Loucy (cell line): ENCODE measurements around the gene ZDHHC21.

Experiments used
- H2AFZ ChIP-seq: fragments of 200-600 bp; sonication (generic); 2 replicates; pipeline ENCODE4 v1.6.0; 2016; ENCODE audit warnings: antibody characterized with exemption, mild to moderate bottlenecking, low read length, moderate library complexity
- H3F3A ChIP-seq: fragments of 200-600 bp; 2 replicates; pipeline ENCODE4 v1.6.0; 2016; ENCODE audit warnings: antibody characterized with exemption, low read depth, mild to moderate bottlenecking
- H3K27me3 ChIP-seq: fragments of 200-600 bp; sonication (generic); 2 replicates; pipeline ENCODE4 v1.6.1; 2014; ENCODE audit warnings: low read length, mild to moderate bottlenecking; ENCODE audit not compliant: insufficient read depth, poor library complexity, severe bottlenecking
- H3K36me3 ChIP-seq: fragments of 200-600 bp; sonication (generic); 2 replicates; pipeline ENCODE4 v1.6.1; 2016; ENCODE audit warnings: low read length; ENCODE audit not compliant: insufficient read depth
- H3K4me1 ChIP-seq: fragments of 200-600 bp; sonication (generic); 2 replicates; pipeline ENCODE4 v1.5.1; 2014; ENCODE audit warnings: low read length, mild to moderate bottlenecking; ENCODE audit not compliant: insufficient read depth, poor library complexity, severe bottlenecking
- H3K4me2 ChIP-seq: fragments of 200-600 bp; sonication (generic); 2 replicates; pipeline ENCODE4 v1.6.0; 2014; ENCODE audit warnings: antibody characterized with exemption, low read length, low read depth, mild to moderate bottlenecking; ENCODE audit not compliant: poor library complexity, severe bottlenecking
- H3K4me3 ChIP-seq: fragments of 200-600 bp; sonication (generic); 2 replicates; pipeline ENCODE4 v1.5.1; 2014; ENCODE audit warnings: low read length, mild to moderate bottlenecking, mixed read lengths; ENCODE audit not compliant: poor library complexity, severe bottlenecking
- H3K79me2 ChIP-seq: fragments of 200-600 bp; sonication (generic); 2 replicates; pipeline ENCODE4 v1.6.1; 2014; ENCODE audit warnings: low read length; ENCODE audit not compliant: insufficient read depth
- H3K9ac ChIP-seq: fragments of 200-600 bp; sonication (generic); 2 replicates; pipeline ENCODE4 v1.6.0; 2014; ENCODE audit warnings: mild to moderate bottlenecking, low read depth, low read length, moderate library complexity; ENCODE audit not compliant: poor library complexity, severe bottlenecking
- H3K9me2 ChIP-seq: fragments of 200-600 bp; sonication (generic); replicated peaks from 2 replicates; pipeline ENCODE4 v1.6.1; 2016; ENCODE audit warnings: low read depth, low read length, mixed read lengths
- H3K9me3 ChIP-seq: fragments of 200-600 bp; sonication (generic); 2 replicates; pipeline ENCODE4 v1.6.1; 2014; ENCODE audit warnings: mild to moderate bottlenecking, antibody characterized with exemption, low read length, low read depth; ENCODE audit not compliant: insufficient read depth
- H4K20me1 ChIP-seq: fragments of 200-600 bp; sonication (generic); 2 replicates; pipeline ENCODE4 v1.6.0; 2014; ENCODE audit warnings: antibody characterized with exemption, low read length, mild to moderate bottlenecking; ENCODE audit not compliant: insufficient read depth, poor library complexity, severe bottlenecking
- EZH2phosphoT487 ChIP-seq: fragments of 200-600 bp; IDR thresholded peaks from 2 replicates; pipeline ENCODE4 v1.6.1; 2018; ENCODE audit warnings: antibody characterized with exemption, mild to moderate bottlenecking, moderate library complexity, borderline replicate concordance
- TF ChIP-seq, protein P1 (sequence below): fragments of 200-600 bp; sonication (generic); conservative IDR thresholded peaks from 2 replicates; pipeline ENCODE4 v1.5.1; 2014; ENCODE audit warnings: mild to moderate bottlenecking, antibody characterized with exemption, low read length

ZDHHC21 gene

DNA sequence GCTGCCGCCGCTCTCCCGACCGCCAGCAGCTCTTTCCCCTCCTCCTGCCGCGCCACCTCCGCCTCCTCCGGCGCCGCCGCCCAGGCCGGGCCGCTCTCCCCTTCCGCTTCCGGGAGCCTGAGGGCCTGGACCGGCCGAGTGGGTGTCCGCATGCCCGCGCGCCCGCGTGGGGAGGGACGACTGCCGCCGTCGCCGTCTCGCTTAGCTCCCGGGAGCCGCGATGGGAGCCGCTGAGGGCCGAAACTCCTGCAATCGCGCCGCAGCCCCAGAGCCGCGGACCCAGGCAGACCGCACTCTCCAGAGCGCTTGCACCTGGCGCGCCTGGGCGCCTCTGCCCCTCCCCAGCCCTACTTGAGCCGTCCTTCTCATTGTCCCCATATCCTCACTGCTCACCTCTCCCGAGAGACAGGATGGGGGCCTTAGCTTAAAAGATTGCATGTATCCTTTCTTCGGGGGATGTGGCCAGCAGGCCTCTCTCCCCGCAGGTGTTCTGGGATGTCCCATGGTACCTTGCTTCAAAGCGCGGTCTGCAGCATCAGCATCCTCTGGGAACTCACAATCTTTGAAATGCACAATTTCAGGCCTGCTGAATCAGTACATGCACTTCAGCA, at the start of gene ZDHHC21:
ZDHHC21 (minus strand) TSS at position 182 of the 611 bp plus-strand sequence. CDS start 19,092 bp downstream, outside the sequence.
- Histone ChIP-seq H3K79me2 (peaks cover 28% of the 10 kb centered on the region), H2AFZ (peak within 1 kb of the TSS; percentile 86), H3K4me3 (peak within 1 kb of the TSS; percentile 80), H3K4me2 (peak within 1 kb of the TSS; percentile 84), H3K36me3 (no peaks in the 10 kb centered on the region), H4K20me1 (no peaks in the 10 kb centered on the region), H3K27me3 (peaks cover 43% of the 10 kb centered on the region), H3F3A (no peaks in the 10 kb centered on the region), H3K9me3 (no peaks in the 10 kb centered on the region), H3K9ac (peak within 1 kb of the TSS; percentile 68), H3K4me1 (peaks cover 36% of the 10 kb centered on the region), H3K9me2 (no peaks in the 10 kb centered on the region)
- TF ChIP-seq, protein P1, sequence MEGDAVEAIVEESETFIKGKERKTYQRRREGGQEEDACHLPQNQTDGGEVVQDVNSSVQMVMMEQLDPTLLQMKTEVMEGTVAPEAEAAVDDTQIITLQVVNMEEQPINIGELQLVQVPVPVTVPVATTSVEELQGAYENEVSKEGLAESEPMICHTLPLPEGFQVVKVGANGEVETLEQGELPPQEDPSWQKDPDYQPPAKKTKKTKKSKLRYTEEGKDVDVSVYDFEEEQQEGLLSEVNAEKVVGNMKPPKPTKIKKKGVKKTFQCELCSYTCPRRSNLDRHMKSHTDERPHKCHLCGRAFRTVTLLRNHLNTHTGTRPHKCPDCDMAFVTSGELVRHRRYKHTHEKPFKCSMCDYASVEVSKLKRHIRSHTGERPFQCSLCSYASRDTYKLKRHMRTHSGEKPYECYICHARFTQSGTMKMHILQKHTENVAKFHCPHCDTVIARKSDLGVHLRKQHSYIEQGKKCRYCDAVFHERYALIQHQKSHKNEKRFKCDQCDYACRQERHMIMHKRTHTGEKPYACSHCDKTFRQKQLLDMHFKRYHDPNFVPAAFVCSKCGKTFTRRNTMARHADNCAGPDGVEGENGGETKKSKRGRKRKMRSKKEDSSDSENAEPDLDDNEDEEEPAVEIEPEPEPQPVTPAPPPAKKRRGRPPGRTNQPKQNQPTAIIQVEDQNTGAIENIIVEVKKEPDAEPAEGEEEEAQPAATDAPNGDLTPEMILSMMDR = no peak
- TF ChIP-seq EZH2phosphoT487 = no peak

GRCh38 chr9:14741369-14741768, 48.1 kb upstream of the ZDHHC21 start:
- H3K4me2 ChIP-seq = no peak overlapping the region
- no peak for TF ChIP-seq EZH2phosphoT487
- TF ChIP-seq, protein P1 = no peak
- H4K20me1 ChIP-seq = no peaks in the 10 kb centered on the region
- H3K79me2 ChIP-seq = no peaks in the 10 kb centered on the region
- no peak overlapping the region for H3K4me3 ChIP-seq
- no peak overlapping the region for H3K9ac ChIP-seq
- H3K4me1 ChIP-seq = no peaks in the 10 kb centered on the region
- H3K27me3 ChIP-seq = no peaks in the 10 kb centered on the region
- no peaks in the 10 kb centered on the region for H3F3A ChIP-seq
- no peak overlapping the region for H2AFZ ChIP-seq
- no peaks in the 10 kb centered on the region for H3K9me2 ChIP-seq
- no peaks in the 10 kb centered on the region for H3K36me3 ChIP-seq
- no peaks in the 10 kb centered on the region for H3K9me3 ChIP-seq

- H3F3A ChIP-seq = no peaks in the 10 kb centered on the region
- no peak overlapping the region for H3K4me3 ChIP-seq
- no peaks in the 10 kb centered on the region for H3K9me2 ChIP-seq
- no peaks in the 10 kb centered on the region for H3K4me1 ChIP-seq
- H3K4me2 ChIP-seq = no peak overlapping the region
- TF ChIP-seq EZH2phosphoT487 = no peak
- TF ChIP-seq, protein P1 = no peak
- H2AFZ ChIP-seq = no peak overlapping the region
- H3K79me2 ChIP-seq = no peaks in the 10 kb centered on the region
- H3K9me3 ChIP-seq = no peaks in the 10 kb centered on the region
- H3K36me3 ChIP-seq = no peaks in the 10 kb centered on the region
- H3K9ac ChIP-seq = no peak overlapping the region
- no peaks in the 10 kb centered on the region for H4K20me1 ChIP-seq
- H3K27me3 ChIP-seq = no peaks in the 10 kb centered on the region
Measured at GRCh38 chr9:14733133-14733532, 39.9 kb upstream of the ZDHHC21 start.
